ENCODE data around the gene TRMT1. TPM values are rescaled to one million over a fixed set of nuclear protein-coding genes. Genes with fewer than 3 reads are reported as not detected.

Gene TRMT1
- total and polyA plus RNA-seq, 4 donors = 14.4 to 48.2 (median 43.8) TPM

DNA sequence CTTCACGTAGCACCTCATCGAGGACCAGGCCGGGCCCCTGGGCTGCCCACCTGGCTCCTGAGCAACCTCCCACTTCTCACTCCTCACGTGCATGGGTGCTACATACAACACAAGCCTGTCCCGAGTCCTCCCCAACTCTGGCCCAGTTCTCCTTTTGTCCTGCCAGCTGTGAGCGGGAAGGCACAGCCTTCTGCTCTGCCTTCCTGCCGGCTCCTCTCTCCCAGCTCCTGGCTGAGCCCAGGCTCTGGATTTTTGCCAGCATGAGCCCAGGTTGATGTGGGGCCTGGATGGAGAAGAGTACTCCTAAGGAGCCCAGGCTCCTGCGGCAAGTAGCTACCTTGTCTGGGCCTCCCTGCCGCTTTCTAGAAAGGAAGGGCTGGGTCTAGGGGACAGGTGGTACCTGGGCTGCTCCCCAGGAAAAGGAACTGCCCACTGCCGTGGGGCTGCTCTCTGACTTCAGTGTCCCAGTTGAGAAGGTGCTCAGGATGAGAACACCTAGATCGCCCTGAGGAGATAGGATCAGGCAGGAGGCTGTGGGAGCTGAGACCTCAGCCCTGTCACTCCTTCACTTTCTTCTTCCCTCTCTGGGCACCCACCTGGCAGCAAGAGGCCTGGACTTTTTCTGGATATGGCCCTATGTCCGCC, 37.5 kb downstream of the TRMT1 start:
- H3K36me3 ChIP-seq (ENCODE audit: control insufficient read depth in 4 of 4, insufficient read depth in 4 of 4, low read length in 4 of 4) = peaks cover 0 to 54% (median 37%) of the 10 kb centered on the region in 4 donors
- no peaks in the 10 kb centered on the region for H3K27me3 ChIP-seq (ENCODE audit: control insufficient read depth in 3 of 3, insufficient read depth in 3 of 3, low read length in 2 of 3)
- H3K9ac ChIP-seq (ENCODE audit: insufficient read depth in 1 of 2, low read length in 2 of 2) = no peak overlapping the region
- H3K4me3 ChIP-seq = no peak overlapping the region
- DNase-seq (peak in 2 of 3 donors; percentile 55 to 70), ATAC-seq (ENCODE audit: insufficient read depth, low FRiP score) (no peak)
- TF ChIP-seq, protein P1, sequence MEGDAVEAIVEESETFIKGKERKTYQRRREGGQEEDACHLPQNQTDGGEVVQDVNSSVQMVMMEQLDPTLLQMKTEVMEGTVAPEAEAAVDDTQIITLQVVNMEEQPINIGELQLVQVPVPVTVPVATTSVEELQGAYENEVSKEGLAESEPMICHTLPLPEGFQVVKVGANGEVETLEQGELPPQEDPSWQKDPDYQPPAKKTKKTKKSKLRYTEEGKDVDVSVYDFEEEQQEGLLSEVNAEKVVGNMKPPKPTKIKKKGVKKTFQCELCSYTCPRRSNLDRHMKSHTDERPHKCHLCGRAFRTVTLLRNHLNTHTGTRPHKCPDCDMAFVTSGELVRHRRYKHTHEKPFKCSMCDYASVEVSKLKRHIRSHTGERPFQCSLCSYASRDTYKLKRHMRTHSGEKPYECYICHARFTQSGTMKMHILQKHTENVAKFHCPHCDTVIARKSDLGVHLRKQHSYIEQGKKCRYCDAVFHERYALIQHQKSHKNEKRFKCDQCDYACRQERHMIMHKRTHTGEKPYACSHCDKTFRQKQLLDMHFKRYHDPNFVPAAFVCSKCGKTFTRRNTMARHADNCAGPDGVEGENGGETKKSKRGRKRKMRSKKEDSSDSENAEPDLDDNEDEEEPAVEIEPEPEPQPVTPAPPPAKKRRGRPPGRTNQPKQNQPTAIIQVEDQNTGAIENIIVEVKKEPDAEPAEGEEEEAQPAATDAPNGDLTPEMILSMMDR (IDR thresholded peaks at IDR 0.05; ENCODE audit: control extremely low read depth, extremely low read depth) = no peak
- peak overlapping the region; percentile 45 to 84 for H3K27ac ChIP-seq (ENCODE audit: low read depth in 1 of 2, low read length in 1 of 2)
- no peaks in the 10 kb centered on the region for H3K9me3 ChIP-seq (ENCODE audit: control insufficient read depth in 4 of 4, insufficient read depth in 3 of 4, low read length in 3 of 4)
- WGBS, 2 donors = 25 to 44% methylated on average over 10 to 12 of the region's 12 CpGs
- peaks cover 0 to 45% (median 14%) of the 10 kb centered on the region in 5 donors for H3K4me1 ChIP-seq (ENCODE audit: control insufficient read depth in 5 of 5, insufficient read depth in 5 of 5, low read length in 5 of 5)

DNA sequence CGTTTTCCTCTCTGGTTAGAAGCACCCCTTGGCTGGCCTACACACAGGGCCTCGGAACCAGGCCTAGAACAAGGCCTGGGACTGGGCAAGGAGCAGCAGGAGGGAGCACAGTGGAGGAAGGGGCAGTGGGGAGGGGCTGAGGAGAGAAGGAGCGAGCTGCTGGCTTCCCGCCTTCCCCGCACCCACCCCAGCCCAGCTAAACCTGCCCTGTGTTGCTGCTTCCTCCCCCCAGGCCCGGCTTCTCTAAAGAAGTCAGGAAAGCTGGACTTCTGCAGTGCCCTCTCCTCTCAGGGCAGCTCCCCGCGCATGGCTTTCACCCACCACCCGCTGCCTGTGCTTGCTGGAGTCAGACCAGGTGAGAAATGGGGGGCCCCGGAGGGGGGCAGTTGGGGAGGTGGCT, 38.2 kb downstream of the TRMT1 start:
- Histone ChIP-seq H3K9ac (ENCODE audit: insufficient read depth in 1 of 2, low read length in 2 of 2) (no peak overlapping the region), H3K27ac (ENCODE audit: low read depth in 1 of 2, low read length in 1 of 2) (peak overlapping the region in 1 of 2 donors; percentile 84), H3K27me3 (ENCODE audit: control insufficient read depth in 3 of 3, insufficient read depth in 3 of 3, low read length in 2 of 3) (no peaks in the 10 kb centered on the region), H3K4me1 (ENCODE audit: control insufficient read depth in 5 of 5, insufficient read depth in 5 of 5, low read length in 5 of 5) (peaks cover 0 to 45% (median 14%) of the 10 kb centered on the region in 5 donors), H3K4me3 (no peak overlapping the region), H3K9me3 (ENCODE audit: control insufficient read depth in 4 of 4, insufficient read depth in 3 of 4, low read length in 3 of 4) (no peaks in the 10 kb centered on the region), H3K36me3 (ENCODE audit: control insufficient read depth in 4 of 4, insufficient read depth in 4 of 4, low read length in 4 of 4) (peaks cover 0 to 58% (median 41%) of the 10 kb centered on the region in 4 donors)
- ATAC-seq (ENCODE audit: insufficient read depth, low FRiP score) = no peak
- 67 to 74% methylated on average over 8 to 10 of the region's 10 CpGs for WGBS, 2 donors
- no peak for DNase-seq
- TF ChIP-seq, protein P1 (IDR thresholded peaks at IDR 0.05; ENCODE audit: control extremely low read depth, extremely low read depth) = no peak

DNA sequence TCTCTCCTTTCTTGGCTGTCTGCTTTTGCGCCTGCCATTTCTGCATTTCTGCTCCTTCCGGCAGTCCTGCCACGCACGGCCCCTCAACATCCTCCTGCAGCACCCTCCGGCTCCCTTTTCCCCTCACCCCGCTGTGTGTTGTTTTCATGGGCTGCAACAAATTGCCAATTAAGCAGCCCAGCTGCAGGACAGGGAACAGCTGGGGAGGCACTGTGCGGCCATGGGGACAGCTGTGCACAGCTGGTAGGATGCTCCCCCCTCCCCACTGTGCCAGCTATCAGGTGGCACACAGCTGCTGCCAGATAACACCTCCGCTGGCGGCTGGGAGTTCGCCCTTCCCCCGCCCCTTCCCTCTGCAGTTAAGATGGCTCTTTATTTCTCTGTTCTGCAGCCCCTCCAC, 39.3 kb downstream of the TRMT1 start:
- Histone ChIP-seq H3K9me3 (ENCODE audit: control insufficient read depth in 4 of 4, insufficient read depth in 3 of 4, low read length in 3 of 4) (no peaks in the 10 kb centered on the region), H3K9ac (ENCODE audit: insufficient read depth in 1 of 2, low read length in 2 of 2) (no peak overlapping the region), H3K4me1 (ENCODE audit: control insufficient read depth in 5 of 5, insufficient read depth in 5 of 5, low read length in 5 of 5) (peaks cover 0 to 50% (median 14%) of the 10 kb centered on the region in 5 donors), H3K27ac (ENCODE audit: low read depth in 1 of 2, low read length in 1 of 2) (peak overlapping the region in 1 of 2 donors; percentile 5), H3K27me3 (ENCODE audit: control insufficient read depth in 3 of 3, insufficient read depth in 3 of 3, low read length in 2 of 3) (no peaks in the 10 kb centered on the region), H3K36me3 (ENCODE audit: control insufficient read depth in 4 of 4, insufficient read depth in 4 of 4, low read length in 4 of 4) (peaks cover 0 to 52% (median 41%) of the 10 kb centered on the region in 4 donors), H3K4me3 (no peak overlapping the region)
- WGBS, 2 donors = 18 to 48% methylated on average over 11 of the region's 11 CpGs
- ATAC-seq (ENCODE audit: insufficient read depth, low FRiP score) = no peak
- TF ChIP-seq, protein P1 (IDR thresholded peaks at IDR 0.05; ENCODE audit: control extremely low read depth, extremely low read depth) = no peak
- peak; percentile 79 to 87 (median 81) for DNase-seq
